NT2/D1 (cell line): ENCODE measurements around the gene HNRNPUL2.
"Not testable (repeated sequence)": the region's sequence is repeated elsewhere in the genome, so short reads cannot be mapped to it uniquely, and the experiment has no call there.

ENCODE experiments used
- DNase-seq: peaks from one replicate; pipeline ENCODE4 v3.0.0-alpha.2; 2011; ENCODE audit warnings: low read depth, low spot score
- H3K27me3 ChIP-seq: 2 replicates; pipeline ENCODE4 v1.6.0; 2011; ENCODE audit warnings: mild to moderate bottlenecking; ENCODE audit not compliant: insufficient read length, insufficient read depth
- H3K36me3 ChIP-seq: 2 replicates; pipeline ENCODE4 v1.6.1; 2011; ENCODE audit warnings: mild to moderate bottlenecking, low read length, mixed read lengths; ENCODE audit not compliant: insufficient read depth, insufficient read length
- H3K4me1 ChIP-seq: 2 replicates; pipeline ENCODE4 v1.5.1; 2011; ENCODE audit not compliant: insufficient read depth, insufficient read length
- H3K4me3 ChIP-seq: 2 replicates; pipeline ENCODE4 v1.5.1; 2011; ENCODE audit warnings: low read depth; ENCODE audit not compliant: insufficient read length
- H3K9ac ChIP-seq: 2 replicates; pipeline ENCODE4 v1.6.0; 2011; ENCODE audit warnings: low read depth; ENCODE audit not compliant: insufficient read length
- H3K9me3 ChIP-seq: 2 replicates; pipeline ENCODE4 v1.5.1; 2011; ENCODE audit warnings: mild to moderate bottlenecking, low read length; ENCODE audit not compliant: insufficient read depth
- SUZ12 ChIP-seq: IDR thresholded peaks from 2 replicates; pipeline ENCODE4 v1.6.1; 2011; ENCODE audit not compliant: insufficient read length, insufficient read depth; ENCODE audit errors: extremely low read depth
- YY1 ChIP-seq: IDR thresholded peaks from 2 replicates; pipeline ENCODE4 v1.6.1; 2011; ENCODE audit not compliant: insufficient read length, insufficient read depth
- ZNF274 ChIP-seq: IDR thresholded peaks from 2 replicates; pipeline ENCODE4 v1.6.1; 2011; ENCODE audit warnings: mild to moderate bottlenecking, low read depth, low read length

The HNRNPUL2 gene

GRCh38 chr11:62727165-62727871, at the start of gene HNRNPUL2:
Gene HNRNPUL2 (minus strand): TSS chr11:62727457. CDS start chr11:62727156, 301 bp downstream.
- peak; percentile 97 for DNase-seq
- Histone ChIP-seq H3K36me3 (peaks cover 54% of the 10 kb centered on the region), H3K4me1 (no peaks in the 10 kb centered on the region), H3K9me3 (no peaks in the 10 kb centered on the region), H3K9ac (peak within 1 kb of the TSS; percentile 97), H3K4me3 (peak within 1 kb of the TSS; percentile 98), H3K27me3 (no peaks in the 10 kb centered on the region)
- TF ChIP-seq YY1 = no peak

GRCh38 chr11:62775646-62776045, 48.4 kb upstream of the HNRNPUL2 start:
- Histone ChIP-seq H3K36me3 (peaks cover 50% of the 10 kb centered on the region), H3K4me3 (no peak overlapping the region), H3K4me1 (no peaks in the 10 kb centered on the region), H3K9me3 (no peaks in the 10 kb centered on the region), H3K9ac (no peak overlapping the region), H3K27me3 (no peaks in the 10 kb centered on the region)
- TF ChIP-seq ZNF274 (no peak), YY1 (no peak), SUZ12 (no peak)
- no peak for DNase-seq

- Histone ChIP-seq H3K9me3 (no peaks in the 10 kb centered on the region), H3K4me1 (peaks cover 3% of the 10 kb centered on the region), H3K4me3 (no peak overlapping the region), H3K36me3 (peaks cover 43% of the 10 kb centered on the region), H3K9ac (no peak overlapping the region), H3K27me3 (no peaks in the 10 kb centered on the region)
- TF ChIP-seq SUZ12 (no peak), ZNF274 (no peak), YY1 (no peak)
- DNase-seq = no peak
Measured at GRCh38 chr11:62774407-62774806, 47.1 kb upstream of the HNRNPUL2 start.

- Histone ChIP-seq H3K4me3 (peak within 1 kb of the TSS; percentile 96), H3K36me3 (peaks cover 39% of the 10 kb centered on the region), H3K9me3 (no peaks in the 10 kb centered on the region), H3K27me3 (no peaks in the 10 kb centered on the region), H3K4me1 (peaks cover 3% of the 10 kb centered on the region), H3K9ac (peak within 1 kb of the TSS; percentile 93)
- DNase-seq = peak; percentile 95
- TF ChIP-seq SUZ12 (no peak), ZNF274 (no peak), YY1 (no peak)
Measured at GRCh38 chr11:62771144-62772021, 44.1 kb upstream of the HNRNPUL2 start, which contains the start of gene TAF6L. Gene TAF6L (plus strand): TSS chr11:62771396. CDS start chr11:62775784, 4,388 bp downstream.

- DNase-seq = no peak
- no peaks in the 10 kb centered on the region for H3K9me3 ChIP-seq
- H3K4me3 ChIP-seq = peak overlapping the region; percentile 47
- peaks cover 3% of the 10 kb centered on the region for H3K4me1 ChIP-seq
- H3K36me3 ChIP-seq = peaks cover 39% of the 10 kb centered on the region
- peak overlapping the region; percentile 80 for H3K9ac ChIP-seq
- no peak for TF ChIP-seq ZNF274
- TF ChIP-seq YY1 = no peak
- H3K27me3 ChIP-seq = no peaks in the 10 kb centered on the region
Measured at GRCh38 chr11:62770778-62771143, 43.5 kb upstream of the HNRNPUL2 start.

GRCh38 chr11:62760867-62761227, 33.6 kb upstream of the HNRNPUL2 start:
- not testable (repeated sequence) for H3K9me3 ChIP-seq, H3K9ac ChIP-seq, DNase-seq, H3K4me1 ChIP-seq, H3K27me3 ChIP-seq
- Histone ChIP-seq H3K4me3 (peak overlapping the region; percentile 2), H3K36me3 (peaks cover 24% of the 10 kb centered on the region)

GRCh38 chr11:62757846-62758788, 30.9 kb upstream of the HNRNPUL2 start:
- H3K4me3 ChIP-seq = peak overlapping the region; percentile 18
- no peak overlapping the region for H3K9ac ChIP-seq
- no peak for TF ChIP-seq SUZ12
- TF ChIP-seq ZNF274 = no peak
- no peak for TF ChIP-seq YY1
- peaks cover 12% of the 10 kb centered on the region for H3K36me3 ChIP-seq
- H3K4me1 ChIP-seq = peaks cover 8% of the 10 kb centered on the region
- peak; percentile 63 for DNase-seq
- no peaks in the 10 kb centered on the region for H3K27me3 ChIP-seq
- no peaks in the 10 kb centered on the region for H3K9me3 ChIP-seq
